NCI-H187 (cell line): ENCODE data around the gene MTTP.

ENCODE experiments used
- DNase-seq, 2 experiments: peaks; one replicate each; lab custom pipeline; 2025; lab: John Stamatoyannopoulos, UW

Gene MTTP

GRCh38 chr4:99670409-99671073 is 95.9 kb downstream of the MTTP start:
- no peak for DNase-seq
